Ovary (tissue), 3 donors: Measurements from ENCODE around the gene TTC7B.

Experiments used
- CTCF ChIP-seq, 3 donors: fragments of 450-650 bp in 2 of 3; fragments of 200-600 bp in 1 of 3; IDR thresholded peaks; one replicate each; pipeline versions ENCODE4 v1.5.1 to v1.8.0; 2016 to 2022; ENCODE audit warnings: antibody characterized with exemption in 3 of 3, mild to moderate bottlenecking in 1 of 3
- EP300 ChIP-seq: sonication (generic); formaldehyde crosslinking; IDR thresholded peaks from one replicate; pipeline ENCODE4 v1.6.1; 2017; ENCODE audit warnings: antibody characterized with exemption
- donor health status: DM: no; HTN: no; CAD: no.

- TF ChIP-seq CTCF (IDR thresholded peaks at IDR 0.05) (no peak), EP300 (no peak)
These were observed 11.2 kb downstream of the TTC7B start for GRCh38 chr14:90805084-90805391.
